H1 (cell line): Measurements from ENCODE around the gene CACNG3. TPM values are rescaled to one million over a fixed set of nuclear protein-coding genes. Genes with fewer than 3 reads are reported as not detected.

Experiments
- CTCF ChIA-PET: fragments of 300-600 bp; sonication (Branson Sonifier 250); formaldehyde crosslinking; loops from one replicate; lab custom pipeline; 2021; ENCODE audit not compliant: partially characterized antibody; lab: Charles Lee
- POLR2A ChIA-PET: fragments of 300-600 bp; sonication (Branson Sonifier 250); formaldehyde crosslinking; loops from one replicate; lab custom pipeline; 2021; ENCODE audit warnings: inconsistent platforms; ENCODE audit not compliant: partially characterized antibody; lab: Charles Lee
- DNase-seq, 2 experiments: peaks; one replicate each; pipeline versions ENCODE4 v3.0.0 to v3.0.0-alpha.2; 2010 to 2022; ENCODE audit warnings: low spot score in 2 of 2, low read depth in 1 of 2, mixed read lengths in 1 of 2
- FAIRE-seq: peaks from 2 replicates; lab custom pipeline; 2011; peaks lifted over from hg19 to GRCh38; lab: Jason Lieb, UNC
- H2AFZ ChIP-seq: 2 replicates; pipeline ENCODE4 v1.8.1; 2012; ENCODE audit warnings: low read length, inconsistent platforms
- H2AK5ac ChIP-seq: 2 replicates; pipeline ENCODE4 v1.6.1; 2013; ENCODE audit warnings: low read depth, low read length
- H2BK120ac ChIP-seq: replicated peaks from 2 replicates; pipeline ENCODE3; 2013; ENCODE audit warnings: low read depth, low read length, inconsistent platforms
- H2BK12ac ChIP-seq: 2 replicates; pipeline ENCODE4 v1.6.1; 2013; ENCODE audit warnings: low read depth, low read length
- H2BK15ac ChIP-seq: 2 replicates; pipeline ENCODE4 v1.6.1; 2013; ENCODE audit warnings: low read length
- H2BK20ac ChIP-seq: 2 replicates; pipeline ENCODE4 v1.6.1; 2013; ENCODE audit warnings: low read length
- H2BK5ac ChIP-seq: 2 replicates; pipeline ENCODE4 v1.6.1; 2013; ENCODE audit warnings: low read depth, low read length
- H3K14ac ChIP-seq: 2 replicates; pipeline ENCODE4 v1.6.1; 2013; ENCODE audit warnings: inconsistent platforms; ENCODE audit not compliant: insufficient read length
- H3K18ac ChIP-seq: 2 replicates; pipeline ENCODE4 v1.6.1; 2013; ENCODE audit warnings: low read length; ENCODE audit errors: extremely low read depth
- H3K23ac ChIP-seq: 2 replicates; pipeline ENCODE4 v1.6.1; 2013; ENCODE audit warnings: inconsistent platforms; ENCODE audit not compliant: insufficient read length
- H3K23me2 ChIP-seq: 2 replicates; pipeline ENCODE4 v1.6.1; 2013; ENCODE audit warnings: low read depth, low read length
- H3K27ac ChIP-seq: 2 replicates; pipeline ENCODE4 v1.6.1; 2011; ENCODE audit warnings: low read depth, low read length, inconsistent platforms
- H3K27me3 ChIP-seq, 4 experiments: replicated peaks in 1 of 4; 1 replicate in 1 of 4; 2 replicates in 3 of 4; pipeline versions ENCODE4 v1.6.1 to v1.8.1; 2011 to 2013; ENCODE audit warnings: low read length in 3 of 4, mild to moderate bottlenecking in 3 of 4, inconsistent platforms in 2 of 4, mixed read lengths in 2 of 4, moderate library complexity in 1 of 4; ENCODE audit not compliant: control insufficient read depth in 3 of 4, insufficient read depth in 3 of 4; ENCODE audit errors: extremely low read depth in 1 of 4
- H3K36me3 ChIP-seq, 4 experiments: 2 replicates each; pipeline versions ENCODE4 v1.6.1 to v1.8.1; 2011 to 2013; ENCODE audit warnings: mild to moderate bottlenecking in 4 of 4, low read length in 3 of 4, moderate library complexity in 2 of 4, control low read depth in 1 of 4, inconsistent platforms in 1 of 4; ENCODE audit not compliant: insufficient read depth in 4 of 4, control insufficient read depth in 2 of 4
- H3K4ac ChIP-seq: replicated peaks from 2 replicates; pipeline ENCODE3; 2013; ENCODE audit warnings: low read length, low read depth, mixed read lengths, inconsistent platforms; ENCODE audit not compliant: insufficient read length
- H3K4me1 ChIP-seq, 4 experiments: replicated peaks in 1 of 4; 1 replicate in 1 of 4; 2 replicates in 3 of 4; pipeline versions ENCODE4 v1.6.1 to v1.8.1; 2011 to 2013; ENCODE audit warnings: low read length in 3 of 4, inconsistent platforms in 2 of 4, mixed read lengths in 1 of 4; ENCODE audit not compliant: insufficient read depth in 4 of 4, control insufficient read depth in 3 of 4
- H3K4me2 ChIP-seq, 2 experiments: 2 replicates each; pipeline versions ENCODE4 v1.6.1 to v1.8.1; 2011 to 2013; ENCODE audit warnings: low read depth in 2 of 2, low read length in 2 of 2, control low read depth in 1 of 2, inconsistent platforms in 1 of 2, mild to moderate bottlenecking in 1 of 2; ENCODE audit not compliant: insufficient read depth in 1 of 2
- H3K4me3 ChIP-seq, 4 experiments: fragments of 200-600, 300-600 bp in 1 of 4; sonication (generic), shearing (Covaris generic), sonication (Bioruptor Twin) in 1 of 4; 2 replicates each; pipeline versions ENCODE4 v1.5.1 to v1.8.1; 2011 to 2016; ENCODE audit warnings: low read length in 4 of 4, low read depth in 3 of 4, control low read depth in 2 of 4, inconsistent platforms in 2 of 4, mild to moderate bottlenecking in 2 of 4, mixed read lengths in 1 of 4, moderate library complexity in 1 of 4; ENCODE audit not compliant: insufficient read depth in 2 of 4; ENCODE audit errors: extremely low read depth in 1 of 4
- H3K56ac ChIP-seq: replicated peaks from 2 replicates; pipeline ENCODE3; 2013; ENCODE audit warnings: low read depth, mild to moderate bottlenecking, mixed read lengths, low read length, inconsistent platforms; ENCODE audit not compliant: insufficient read length
- H3K79me1 ChIP-seq: 2 replicates; pipeline ENCODE4 v1.6.1; 2013; ENCODE audit warnings: low read depth, low read length, control low read depth
- H3K79me2 ChIP-seq, 2 experiments: 2 replicates each; pipeline versions ENCODE4 v1.6.1 to v1.8.1; 2012 to 2013; ENCODE audit warnings: low read length in 2 of 2, mild to moderate bottlenecking in 2 of 2, inconsistent platforms in 1 of 2; ENCODE audit not compliant: insufficient read depth in 2 of 2, control insufficient read depth in 1 of 2
- H3K9ac ChIP-seq, 4 experiments: replicated peaks in 1 of 4; 1 replicate in 1 of 4; 2 replicates in 3 of 4; pipeline versions ENCODE4 v1.6.1 to v1.8.1; 2011 to 2013; ENCODE audit warnings: low read depth in 3 of 4, low read length in 3 of 4, control low read depth in 2 of 4, mild to moderate bottlenecking in 2 of 4, moderate library complexity in 2 of 4, inconsistent platforms in 1 of 4; ENCODE audit errors: extremely low read depth in 1 of 4
- H3K9me3 ChIP-seq, 2 experiments: 2 replicates each; pipeline versions ENCODE4 v1.6.1 to v1.8.1; 2012 to 2013; ENCODE audit warnings: mild to moderate bottlenecking in 2 of 2, moderate library complexity in 2 of 2, control low read depth in 1 of 2, inconsistent platforms in 1 of 2, low read depth in 1 of 2, low read length in 1 of 2, mixed read lengths in 1 of 2; ENCODE audit not compliant: insufficient read depth in 2 of 2
- H4K20me1 ChIP-seq, 2 experiments: replicated peaks in 1 of 2; 2 replicates each; pipeline versions ENCODE3 to v1.8.1; 2011 to 2013; ENCODE audit warnings: inconsistent platforms in 2 of 2, low read length in 2 of 2, mild to moderate bottlenecking in 1 of 2; ENCODE audit not compliant: insufficient read depth in 2 of 2, control insufficient read depth in 1 of 2
- H4K5ac ChIP-seq: 2 replicates; pipeline ENCODE4 v1.6.1; 2013; ENCODE audit warnings: low read length, low read depth, mixed read lengths, inconsistent platforms; ENCODE audit not compliant: insufficient read length
- H4K8ac ChIP-seq: 2 replicates; pipeline ENCODE4 v1.8.0; 2013; ENCODE audit warnings: mild to moderate bottlenecking, moderate library complexity, low read length, inconsistent platforms; ENCODE audit not compliant: insufficient read depth; ENCODE audit errors: extremely low read depth
- H4K91ac ChIP-seq: replicated peaks from 2 replicates; pipeline ENCODE3; 2013; ENCODE audit warnings: low read length, mixed read lengths, inconsistent platforms; ENCODE audit not compliant: insufficient read length
- RFX5 ChIP-seq: IDR thresholded peaks from 2 replicates; pipeline ENCODE4 v1.6.1; 2011; ENCODE audit warnings: low read depth, low read length, improper control_type of control experiment, borderline replicate concordance
- SRF ChIP-seq: IDR thresholded peaks from 2 replicates; pipeline ENCODE4 v1.6.1; 2011; ENCODE audit warnings: mild to moderate bottlenecking, low read depth, low read length, moderate library complexity
- TAF1 ChIP-seq: IDR thresholded peaks from 2 replicates; pipeline ENCODE4 v1.6.1; 2011; ENCODE audit warnings: mild to moderate bottlenecking, low read depth, low read length
- USF2 ChIP-seq: IDR thresholded peaks from 2 replicates; pipeline ENCODE4 v1.6.1; 2011; ENCODE audit warnings: low read length, improper control_type of control experiment
- YY1 ChIP-seq: IDR thresholded peaks from 2 replicates; pipeline ENCODE4 v1.6.1; 2011; ENCODE audit warnings: low read depth, mild to moderate bottlenecking, low read length
- WGBS, 2 experiments: shearing (Covaris generic) in 1 of 2; methylation state at CpG; one replicate each; pipeline versions ENCODE4 v1.1.6 to v1.1.7; 2013 to 2015; ENCODE audit warnings: low lambda C conversion rate in 2 of 2, mixed read lengths in 2 of 2, inconsistent platforms in 1 of 2, low coverage in 1 of 2, missing lambda C conversion rate in 1 of 2; ENCODE audit not compliant: insufficient replicate concordance in 2 of 2, insufficient coverage in 1 of 2, insufficient read length in 1 of 2; ENCODE audit errors: extremely low coverage in 1 of 2, missing lambda C conversion rate in 1 of 2; 5-methylcytosine and 5-hydroxymethylcytosine counted together
- polyA plus RNA-seq, 7 experiments: library from polyadenylated mRNA; depleted of rRNA in 3 of 7; stranded (reverse) in 5 of 7; unstranded in 2 of 7; fragments of >200 nt in 5 of 7; fragments of 200-250 nt in 2 of 7; gene quantifications; 1 replicate in 5 of 7; 2 replicates in 1 of 7; 4 replicates in 1 of 7; pipeline versions ENCODE4 v1.2.1 to v1.2.3, GENCODE V29; 2011 to 2013; ENCODE audit warnings: missing spikeins in 2 of 7, mixed read lengths in 2 of 7
- total RNA-seq: library from RNA; stranded (reverse); fragmentation: NEBNext Ultra II Directional; extraction: Animal tissue kit (Norgen Biotek cat#: 25700); gene quantifications from 2 replicates; pipeline ENCODE4 v1.2.1, GENCODE V29; 2021

Gene CACNG3
- total and polyA plus RNA-seq, 2 of the 8 experiments (the other 6 are each of a cell fraction or from before 2014, with no cell fraction given): 0.12 TPM; not detected in 1

- H2BK120ac ChIP-seq: no peak overlapping the region
- H2BK12ac ChIP-seq: no peak overlapping the region
- H3K9me3 ChIP-seq: no peaks in the 10 kb centered on the region
- H3K23me2 ChIP-seq: no peaks in the 10 kb centered on the region
- no peak overlapping the region for H3K27ac ChIP-seq
- no peak for FAIRE-seq
- H3K36me3 ChIP-seq: no peaks in the 10 kb centered on the region
- no peak overlapping the region for H3K23ac ChIP-seq
- TF ChIP-seq TAF1 (no peak), RFX5 (no peak), SRF (no peak), USF2 (no peak), YY1 (no peak)
- TF ChIP-seq, all 59 proteins: peak for 0
- Histone ChIP-seq H4K20me1 (no peaks in the 10 kb centered on the region), H4K91ac (no peak overlapping the region), H2BK5ac (no peak overlapping the region), H3K9ac (no peak overlapping the region), H2BK15ac (no peak overlapping the region), H3K56ac (no peak overlapping the region), H3K4me2 (no peak overlapping the region), H2AFZ (no peak overlapping the region), H3K14ac (no peak overlapping the region), H3K79me1 (no peaks in the 10 kb centered on the region), H3K4ac (no peak overlapping the region), H3K79me2 (no peaks in the 10 kb centered on the region), H3K27me3 (no peaks in the 10 kb centered on the region), H3K4me3 (no peak overlapping the region), H3K18ac (no peak overlapping the region), H2AK5ac (no peak overlapping the region), H3K4me1 (no peaks in the 10 kb centered on the region), H2BK20ac (no peak overlapping the region), H4K5ac (no peak overlapping the region), H4K8ac (no peak overlapping the region)
- CTCF ChIA-PET: interaction anchor here (0.7 kb wide), 1 partner anchor 34 kb away, joined by 3 read pairs; no protein-coding TSS in a partner anchor
- DNase-seq: no peak
- POLR2A ChIA-PET: no interaction called here
- WGBS, 2 experiments: 77% methylated on average over 9 of the region's 9 CpGs; no CpG with 5 or more reads in 1 of the 2 experiments
Measured at GRCh38 chr16:24286741-24287405, 30.7 kb downstream of the CACNG3 start.
